Mucosa of descending colon (tissue), 3 donors: Measurements from ENCODE around the gene HOXA3. TPM values are rescaled to one million over a fixed set of nuclear protein-coding genes. Genes with fewer than 3 reads are reported as not detected.

Experiments
- ATAC-seq: fragments of 200-7000 bp; cut with Tn5 transposase; one replicate; pipeline ENCODE4 v1.9.1; 2020; ENCODE audit warnings: mild to moderate bottlenecking, moderate library complexity
- DNase-seq, 3 donors: peaks; one replicate each; pipeline ENCODE4 v3.0.0-alpha.2; 2020
- H3K36me3 ChIP-seq: fragments of 200-600 bp; one replicate; pipeline ENCODE4 v1.8.0; 2021; ENCODE audit warnings: low read depth, mild to moderate bottlenecking
- H3K4me1 ChIP-seq: fragments of 200-600 bp; one replicate; pipeline ENCODE4 v1.8.0; 2021; ENCODE audit warnings: low read depth, mild to moderate bottlenecking
- H3K4me3 ChIP-seq: fragments of 200-600 bp; one replicate; pipeline ENCODE4 v1.8.0; 2021; ENCODE audit warnings: mild to moderate bottlenecking
- H3K9me3 ChIP-seq: fragments of 200-600 bp; one replicate; pipeline ENCODE4 v1.8.0; 2021; ENCODE audit warnings: mild to moderate bottlenecking
- intact Hi-C, 2 donors: fragments of 100-400 bp; cut with DNase I in 1 of 2; cut with micrococcal nuclease in 1 of 2; formaldehyde crosslinking; loops; one replicate each; pipeline versions ENCODE4 v1.11.0 to v1.11.1; 2022; cut with DNase I, micrococcal nuclease
- total RNA-seq, 3 donors: library from RNA; stranded (reverse); fragmentation: NEBNext Ultra II Directional in 2 of 3; extraction: Animal tissue kit (Norgen Biotek cat#: 25700) in 2 of 3; gene quantifications; one replicate each; pipeline versions ENCODE4 v1.2.1 to v1.2.4, GENCODE V29; 2021 to 2023
- TF ChIP-seq, protein P1 (sequence below): fragments of 200-600 bp; IDR thresholded peaks from one replicate; pipeline ENCODE4 v1.8.0; 2022; ENCODE audit warnings: antibody characterized with exemption, mild to moderate bottlenecking
- donor health status: DM: no; HTN: no; CAD: no; lungs with moderate emphysema.
- donor health status: DM: no; HTN: no; CAD: no.
- donor health status: DM: no; HTN: yes; CAD: no.

The HOXA3 gene
- total RNA-seq, 3 donors from 2014 or later = 19.9 to 38.1 (median 20.5) TPM

GRCh38 chr7:27082171-27082570, 70.2 kb downstream of the HOXA3 start:
- no peak for ATAC-seq
- TF ChIP-seq, protein P1, sequence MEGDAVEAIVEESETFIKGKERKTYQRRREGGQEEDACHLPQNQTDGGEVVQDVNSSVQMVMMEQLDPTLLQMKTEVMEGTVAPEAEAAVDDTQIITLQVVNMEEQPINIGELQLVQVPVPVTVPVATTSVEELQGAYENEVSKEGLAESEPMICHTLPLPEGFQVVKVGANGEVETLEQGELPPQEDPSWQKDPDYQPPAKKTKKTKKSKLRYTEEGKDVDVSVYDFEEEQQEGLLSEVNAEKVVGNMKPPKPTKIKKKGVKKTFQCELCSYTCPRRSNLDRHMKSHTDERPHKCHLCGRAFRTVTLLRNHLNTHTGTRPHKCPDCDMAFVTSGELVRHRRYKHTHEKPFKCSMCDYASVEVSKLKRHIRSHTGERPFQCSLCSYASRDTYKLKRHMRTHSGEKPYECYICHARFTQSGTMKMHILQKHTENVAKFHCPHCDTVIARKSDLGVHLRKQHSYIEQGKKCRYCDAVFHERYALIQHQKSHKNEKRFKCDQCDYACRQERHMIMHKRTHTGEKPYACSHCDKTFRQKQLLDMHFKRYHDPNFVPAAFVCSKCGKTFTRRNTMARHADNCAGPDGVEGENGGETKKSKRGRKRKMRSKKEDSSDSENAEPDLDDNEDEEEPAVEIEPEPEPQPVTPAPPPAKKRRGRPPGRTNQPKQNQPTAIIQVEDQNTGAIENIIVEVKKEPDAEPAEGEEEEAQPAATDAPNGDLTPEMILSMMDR = no peak
- no peak for DNase-seq
- Histone ChIP-seq H3K4me3 (no peak overlapping the region), H3K9me3 (no peaks in the 10 kb centered on the region), H3K4me1 (peaks cover 7% of the 10 kb centered on the region), H3K36me3 (no peaks in the 10 kb centered on the region)
- intact Hi-C loops = no loop called here

DNA sequence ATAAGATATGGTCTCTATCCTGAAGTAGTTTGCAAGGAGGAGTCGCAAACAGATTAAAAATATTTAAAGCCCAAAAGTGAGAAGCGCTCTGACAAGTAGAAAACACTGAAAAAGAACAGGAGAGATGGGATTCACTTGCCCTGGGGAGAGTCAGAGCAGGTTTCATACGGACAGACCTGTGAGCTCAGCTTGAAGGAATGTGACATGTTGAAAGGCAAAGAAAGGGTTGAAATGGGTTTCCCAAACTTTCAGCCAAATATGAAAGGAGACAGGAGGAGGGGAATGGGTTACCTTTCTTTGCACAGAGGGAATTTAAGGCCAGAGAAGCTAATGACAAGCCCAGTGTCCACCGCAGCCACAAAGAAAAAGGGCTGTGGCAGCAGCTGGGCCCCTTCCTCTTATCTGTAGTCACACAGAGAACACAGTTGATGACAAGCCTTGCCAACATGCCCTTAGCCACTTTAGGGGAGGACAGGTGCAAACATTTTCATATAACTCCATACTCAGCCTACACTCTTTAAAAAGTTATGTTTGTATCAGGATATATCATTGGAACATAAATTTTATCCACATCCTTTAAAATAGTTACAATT, 71.4 kb downstream of the HOXA3 start:
- ATAC-seq (no peak), DNase-seq (no peak)
- TF ChIP-seq, protein P1 = no peak
- no peaks in the 10 kb centered on the region for H3K9me3 ChIP-seq
- H3K4me3 ChIP-seq = no peak overlapping the region
- H3K4me1 ChIP-seq = peaks cover 7% of the 10 kb centered on the region
- intact Hi-C loops = no loop called here
- no peaks in the 10 kb centered on the region for H3K36me3 ChIP-seq

GRCh38 chr7:27079234-27079975, 73.0 kb downstream of the HOXA3 start:
- TF ChIP-seq, protein P1 = no peak
- Histone ChIP-seq H3K9me3 (no peaks in the 10 kb centered on the region), H3K4me1 (peaks cover 7% of the 10 kb centered on the region), H3K4me3 (no peak overlapping the region), H3K36me3 (no peaks in the 10 kb centered on the region)
- intact Hi-C loops = no loop called here
- DNase-seq (no peak), ATAC-seq (peak; percentile 36)

DNA sequence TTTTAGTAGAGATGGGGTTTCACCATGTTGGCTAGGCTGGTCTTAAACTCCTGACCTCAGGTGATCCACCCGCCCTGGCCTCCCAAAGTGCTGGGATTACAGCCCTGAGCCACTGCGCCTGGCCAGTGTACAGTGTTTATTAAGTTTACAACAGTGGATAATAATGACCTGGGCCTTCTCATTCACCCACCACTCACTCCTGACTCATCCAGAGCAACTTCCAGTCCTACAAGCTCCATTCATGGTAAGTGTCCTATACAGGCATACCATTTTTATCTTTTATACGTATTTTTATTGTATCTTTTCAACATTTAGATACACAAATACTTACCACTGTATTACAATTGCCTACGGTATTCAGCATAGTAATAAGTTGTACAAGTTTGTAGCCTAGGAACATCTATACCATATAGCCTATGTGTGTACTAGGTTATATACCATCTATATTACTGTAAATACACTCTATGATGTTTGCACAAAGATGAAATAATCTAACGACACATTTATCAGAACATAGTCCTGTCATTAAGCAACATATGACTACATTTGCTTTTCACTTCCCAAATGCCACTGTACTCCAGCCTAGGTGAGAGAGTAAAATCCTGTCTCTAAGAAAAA, 73.7 kb downstream of the HOXA3 start:
- Histone ChIP-seq H3K36me3 (no peaks in the 10 kb centered on the region), H3K4me3 (no peak overlapping the region), H3K4me1 (peaks cover 7% of the 10 kb centered on the region), H3K9me3 (no peaks in the 10 kb centered on the region)
- ATAC-seq (peak; percentile 23), DNase-seq (no peak)
- intact Hi-C loops = no loop called here
- TF ChIP-seq, protein P1 = no peak

- no peaks in the 10 kb centered on the region for H3K9me3 ChIP-seq
- TF ChIP-seq, protein P1 = no peak
- no peak for DNase-seq
- H3K4me1 ChIP-seq = no peaks in the 10 kb centered on the region
- H3K4me3 ChIP-seq = no peak overlapping the region
- intact Hi-C loops = no loop called here
- ATAC-seq = no peak
- no peaks in the 10 kb centered on the region for H3K36me3 ChIP-seq
These were observed 79.3 kb downstream of the HOXA3 start for GRCh38 chr7:27073076-27073475.
